ENCODE data around the gene TUBGCP2.

Gene TUBGCP2

GRCh38 chr10:133308421-133309099, at the start of gene TUBGCP2, which contains the start of gene ZNF511:
Gene TUBGCP2 (minus strand): TSS chr10:133308872. CDS start chr10:133302941, 5,931 bp downstream.
Gene ZNF511 (plus strand): TSS chr10:133308914. CDS start chr10:133308944, 30 bp downstream.
- peak; percentile 38 for DNase-seq (ENCODE audit: low spot score)

- DNase-seq (ENCODE audit: low spot score) = peak; percentile 64
These were observed 48.9 kb upstream of the TUBGCP2 start, which contains the start of gene FUOM for GRCh38 chr10:133357285-133358161. Gene FUOM (minus strand): TSS chr10:133358019. CDS start chr10:133358007, 12 bp downstream.

- no peak for DNase-seq (ENCODE audit: low spot score)
These were observed 48.0 kb upstream of the TUBGCP2 start for GRCh38 chr10:133356549-133357284.

GRCh38 chr10:133355991-133356390, 47.3 kb upstream of the TUBGCP2 start:
- DNase-seq (ENCODE audit: low spot score) = no peak

- DNase-seq (ENCODE audit: low spot score) = no peak
These were observed 46.6 kb upstream of the TUBGCP2 start for GRCh38 chr10:133355266-133355665.

GRCh38 chr10:133354672-133355240, 46.1 kb upstream of the TUBGCP2 start:
- no peak for DNase-seq (ENCODE audit: low spot score)

- DNase-seq (ENCODE audit: low spot score) = no peak
These were observed 45.4 kb upstream of the TUBGCP2 start for GRCh38 chr10:133353988-133354605.

GRCh38 chr10:133353202-133353959, 44.7 kb upstream of the TUBGCP2 start:
- DNase-seq (ENCODE audit: low spot score) = no peak

GRCh38 chr10:133351408-133352318, 43.0 kb upstream of the TUBGCP2 start:
- DNase-seq (ENCODE audit: low spot score) = no peak

GRCh38 chr10:133350950-133351329, 42.3 kb upstream of the TUBGCP2 start:
- no peak for DNase-seq (ENCODE audit: low spot score)

GRCh38 chr10:133350283-133350949, 41.7 kb upstream of the TUBGCP2 start:
- no peak for DNase-seq (ENCODE audit: low spot score)

GRCh38 chr10:133349577-133350011, 40.9 kb upstream of the TUBGCP2 start:
- DNase-seq (ENCODE audit: low spot score) = no peak

GRCh38 chr10:133349160-133349568, 40.5 kb upstream of the TUBGCP2 start:
- no peak for DNase-seq (ENCODE audit: low spot score)

- no peak for DNase-seq (ENCODE audit: low spot score)
These were observed 39.2 kb upstream of the TUBGCP2 start for GRCh38 chr10:133347710-133348517.

GRCh38 chr10:133346413-133346812, 37.7 kb upstream of the TUBGCP2 start:
- no peak for DNase-seq (ENCODE audit: low spot score)

- DNase-seq (ENCODE audit: low spot score) = no peak
These were observed 35.6 kb upstream of the TUBGCP2 start for GRCh38 chr10:133344236-133344635.

- no peak for DNase-seq (ENCODE audit: low spot score)
These were observed 34.9 kb upstream of the TUBGCP2 start for GRCh38 chr10:133343558-133343957.

GRCh38 chr10:133342942-133343341, 34.3 kb upstream of the TUBGCP2 start:
- DNase-seq (ENCODE audit: low spot score) = no peak

All from COLO829 (cell line).